Right lobe of liver (tissue), 6 donors: Measurements from ENCODE around the gene PRND. TPM values are rescaled to one million over a fixed set of nuclear protein-coding genes. Genes with fewer than 3 reads are reported as not detected.
A peak's percentile ranks its signal among the peaks of the same experiment; 100 is the strongest.

ENCODE experiments used
- ATAC-seq, 4 donors: fragments of 200-7000 bp; cut with Tn5 transposase; one replicate each; pipeline ENCODE4 v1.9.1; 2020; ENCODE audit warnings: mild to moderate bottlenecking in 4 of 4, moderate library complexity in 4 of 4
- DNase-seq, 3 donors: peaks; one replicate each; pipeline ENCODE4 v3.0.0-alpha.2; 2020
- H3K27ac ChIP-seq, 3 donors: fragments of 200-600 bp; one replicate each; pipeline ENCODE4 v1.8.0; 2022
- H3K27me3 ChIP-seq, 2 donors: fragments of 200-600 bp; one replicate each; pipeline ENCODE4 v1.8.0; 2022
- H3K36me3 ChIP-seq, 4 donors: fragments of 200-600 bp; sonication (generic) in 1 of 4; one replicate each; pipeline versions ENCODE4 v1.5.1 to v1.8.0; 2017 to 2022; ENCODE audit warnings: control low read depth in 1 of 4
- H3K4me1 ChIP-seq, 4 donors: fragments of 200-600 bp; sonication (generic) in 1 of 4; one replicate each; pipeline versions ENCODE4 v1.5.1 to v1.8.0; 2017 to 2022; ENCODE audit warnings: control low read depth in 1 of 4
- H3K4me3 ChIP-seq, 3 donors: fragments of 200-600 bp; one replicate each; pipeline ENCODE4 v1.8.0; 2022
- H3K9me3 ChIP-seq, 4 donors: fragments of 200-600 bp; sonication (generic) in 1 of 4; one replicate each; pipeline versions ENCODE4 v1.5.1 to v1.8.0; 2017 to 2022; ENCODE audit warnings: control low read depth in 1 of 4
- CTCF ChIP-seq, 4 donors: fragments of 200-600 bp in 3 of 4; fragments of 450-650 bp in 1 of 4; IDR thresholded peaks; one replicate each; pipeline versions ENCODE4 v1.5.1 to v1.8.0; 2016 to 2022; ENCODE audit warnings: antibody characterized with exemption in 4 of 4, mild to moderate bottlenecking in 2 of 4
- POLR2A ChIP-seq: fragments of 450-650 bp; IDR thresholded peaks from one replicate; pipeline ENCODE4 v1.6.1; 2017; ENCODE audit warnings: antibody characterized with exemption, mild to moderate bottlenecking
- WGBS: methylation state at CpG from one replicate; pipeline ENCODE4 v1.1.6; 2018; ENCODE audit warnings: low coverage, low lambda C conversion rate; ENCODE audit not compliant: insufficient coverage; ENCODE audit errors: missing lambda C conversion rate; 5-methylcytosine and 5-hydroxymethylcytosine counted together
- intact Hi-C, 2 donors: fragments of 100-400 bp; cut with DNase I; formaldehyde crosslinking; loops; one replicate each; pipeline versions ENCODE4 v1.11.2 to v1.14.1; 2022
- total RNA-seq, 6 experiments: library from RNA; depleted of rRNA in 2 of 6; stranded (reverse); fragments of >200 nt in 2 of 6; fragmentation: NEBNext Ultra II Directional in 3 of 6; extraction: Animal tissue kit (Norgen Biotek cat#: 25700) in 3 of 6; gene quantifications; one replicate each; pipeline versions ENCODE4 v1.1.0 to v1.2.4, GENCODE V29; 2016 to 2023
- donor health status: DM: no; HTN: yes; CAD: no.
- donor health status: DM: no; HTN: no; CAD: no.
- donor health status: DM: no; HTN: no; CAD: no.
- donor health status: DM: no; HTN: yes; CAD: no.
- donor health status: DM: no; HTN: yes; CAD: no.

The PRND gene
- total RNA-seq, 6 experiments from 2014 or later, result not detected

DNA sequence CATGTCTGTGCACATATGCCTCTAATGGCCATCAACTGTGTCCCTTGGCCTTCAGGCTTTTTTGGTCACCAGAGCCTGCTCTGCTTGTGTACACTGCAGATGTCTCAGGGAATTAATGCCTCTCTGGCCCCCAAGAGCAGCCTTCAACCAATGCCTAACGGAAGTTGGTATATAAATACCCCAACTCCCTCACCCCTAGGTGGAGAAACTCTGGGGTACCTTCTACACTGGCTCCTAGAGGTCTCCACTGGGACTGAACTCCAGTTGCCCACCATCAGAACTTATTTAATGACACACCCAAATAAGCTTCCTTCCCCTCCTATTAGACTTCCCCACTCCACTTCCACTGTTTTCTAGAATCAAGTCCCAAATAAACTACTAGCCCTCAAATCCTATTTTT is 43.1 kb downstream of the PRND start:
- H3K4me3 ChIP-seq, result no peak overlapping the region
- H3K4me1 ChIP-seq, result no peaks in the 10 kb centered on the region
- no peaks in the 10 kb centered on the region for H3K27me3 ChIP-seq
- intact Hi-C loops, result no loop called here
- no peak for DNase-seq
- 0% methylated on average over 1 of the region's 1 CpG for WGBS
- H3K9me3 ChIP-seq, result no peaks in the 10 kb centered on the region
- no peak for ATAC-seq
- H3K27ac ChIP-seq, result no peak overlapping the region
- TF ChIP-seq CTCF (IDR thresholded peaks at IDR 0.05), result no peak
- TF ChIP-seq POLR2A, result no peak
- no peaks in the 10 kb centered on the region for H3K36me3 ChIP-seq

DNA sequence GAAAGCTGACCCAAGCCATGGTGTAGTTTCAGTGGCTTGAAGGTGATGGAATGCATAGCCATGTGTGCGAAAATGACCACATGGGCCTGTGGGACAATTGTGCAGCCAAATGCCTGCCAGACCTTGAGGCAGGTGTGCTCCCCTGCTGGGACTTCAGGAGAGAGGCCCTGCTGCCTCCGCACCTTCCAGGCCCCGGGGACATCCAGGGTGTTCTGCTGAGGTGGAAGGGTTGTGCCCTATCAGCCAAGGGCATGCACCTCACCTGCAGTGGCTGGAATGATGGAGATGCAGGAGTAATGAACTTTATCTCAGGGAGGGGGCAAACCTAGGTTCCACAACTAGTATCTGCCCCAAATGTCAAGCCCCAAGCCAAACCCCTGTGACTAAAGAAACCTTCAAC is 44.0 kb downstream of the PRND start:
- DNase-seq (no peak), ATAC-seq (no peak)
- Histone ChIP-seq H3K9me3 (no peaks in the 10 kb centered on the region), H3K27me3 (no peaks in the 10 kb centered on the region), H3K4me1 (no peaks in the 10 kb centered on the region), H3K4me3 (no peak overlapping the region), H3K36me3 (no peaks in the 10 kb centered on the region), H3K27ac (no peak overlapping the region)
- intact Hi-C loops, result no loop called here
- TF ChIP-seq CTCF (IDR thresholded peaks at IDR 0.05), result no peak
- no CpG with 5 or more reads among the region's 3 CpGs for WGBS

GRCh38 chr20:4766631-4767030 is 44.9 kb downstream of the PRND start:
- WGBS, result 57% methylated on average over 1 of the region's 2 CpGs
- DNase-seq (no peak), ATAC-seq (peak; percentile 28 to 66 (median 61))
- Histone ChIP-seq H3K4me1 (no peaks in the 10 kb centered on the region), H3K9me3 (no peaks in the 10 kb centered on the region), H3K4me3 (no peak overlapping the region), H3K27ac (no peak overlapping the region), H3K36me3 (no peaks in the 10 kb centered on the region), H3K27me3 (no peaks in the 10 kb centered on the region)
- intact Hi-C loops, result no loop called here
- TF ChIP-seq CTCF (IDR thresholded peaks at IDR 0.05) (no peak), POLR2A (no peak)

DNA sequence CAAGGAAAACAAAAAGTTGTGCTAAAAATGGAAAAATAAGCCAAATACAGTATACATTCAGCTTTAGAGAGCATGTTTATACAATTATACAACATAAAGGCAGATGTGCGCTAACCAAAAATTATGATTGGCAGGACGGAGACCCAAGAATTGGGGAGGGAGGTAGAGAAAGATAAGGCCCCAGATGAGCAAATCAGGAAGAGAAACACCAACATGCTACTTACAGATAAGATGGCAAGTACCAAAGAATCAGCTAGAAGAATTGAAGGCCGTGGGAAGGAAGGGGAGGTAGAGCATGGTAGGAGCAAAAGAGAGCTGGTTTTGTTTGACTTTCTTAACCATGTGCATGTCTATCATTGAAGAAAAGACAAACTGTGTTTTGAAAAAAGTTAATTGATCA is 45.4 kb downstream of the PRND start:
- ATAC-seq, result no peak
- TF ChIP-seq POLR2A, result no peak
- TF ChIP-seq CTCF (IDR thresholded peaks at IDR 0.05), result no peak
- intact Hi-C loops, result no loop called here
- Histone ChIP-seq H3K27me3 (no peaks in the 10 kb centered on the region), H3K9me3 (no peaks in the 10 kb centered on the region), H3K27ac (no peak overlapping the region), H3K36me3 (no peaks in the 10 kb centered on the region), H3K4me3 (no peak overlapping the region), H3K4me1 (no peaks in the 10 kb centered on the region)
- WGBS, result 68% methylated on average over 3 of the region's 3 CpGs
- no peak for DNase-seq

GRCh38 chr20:4769328-4769727 is 47.6 kb downstream of the PRND start:
- Histone ChIP-seq H3K9me3 (no peaks in the 10 kb centered on the region), H3K27me3 (no peaks in the 10 kb centered on the region), H3K36me3 (no peaks in the 10 kb centered on the region), H3K4me3 (no peak overlapping the region), H3K27ac (no peak overlapping the region), H3K4me1 (no peaks in the 10 kb centered on the region)
- DNase-seq, result no peak
- intact Hi-C loops, result no loop called here
- 60% methylated on average over 2 of the region's 2 CpGs for WGBS
- TF ChIP-seq POLR2A (no peak), CTCF (IDR thresholded peaks at IDR 0.05) (no peak)
- peak in 1 of 4 donors; percentile 33 for ATAC-seq
